H1 (cell line): ENCODE data around the gene EEF1AKMT3. TPM values are rescaled to one million over a fixed set of nuclear protein-coding genes. Genes with fewer than 3 reads are reported as not detected.

Source experiments
- CTCF ChIA-PET: fragments of 300-600 bp; sonication (Branson Sonifier 250); formaldehyde crosslinking; loops from one replicate; lab custom pipeline; 2021; ENCODE audit not compliant: partially characterized antibody; lab: Charles Lee
- POLR2A ChIA-PET: fragments of 300-600 bp; sonication (Branson Sonifier 250); formaldehyde crosslinking; loops from one replicate; lab custom pipeline; 2021; ENCODE audit warnings: inconsistent platforms; ENCODE audit not compliant: partially characterized antibody; lab: Charles Lee
- DNase-seq, 2 experiments: peaks; one replicate each; pipeline versions ENCODE4 v3.0.0 to v3.0.0-alpha.2; 2010 to 2022; ENCODE audit warnings: low spot score in 2 of 2, low read depth in 1 of 2, mixed read lengths in 1 of 2
- FAIRE-seq: peaks from 2 replicates; lab custom pipeline; 2011; peaks lifted over from hg19 to GRCh38; lab: Jason Lieb, UNC
- H2AFZ ChIP-seq: 2 replicates; pipeline ENCODE4 v1.8.1; 2012; ENCODE audit warnings: low read length, inconsistent platforms
- H2AK5ac ChIP-seq: 2 replicates; pipeline ENCODE4 v1.6.1; 2013; ENCODE audit warnings: low read depth, low read length
- H2BK120ac ChIP-seq: replicated peaks from 2 replicates; pipeline ENCODE3; 2013; ENCODE audit warnings: low read depth, low read length, inconsistent platforms
- H2BK12ac ChIP-seq: 2 replicates; pipeline ENCODE4 v1.6.1; 2013; ENCODE audit warnings: low read depth, low read length
- H2BK15ac ChIP-seq: 2 replicates; pipeline ENCODE4 v1.6.1; 2013; ENCODE audit warnings: low read length
- H2BK20ac ChIP-seq: 2 replicates; pipeline ENCODE4 v1.6.1; 2013; ENCODE audit warnings: low read length
- H2BK5ac ChIP-seq: 2 replicates; pipeline ENCODE4 v1.6.1; 2013; ENCODE audit warnings: low read depth, low read length
- H3K14ac ChIP-seq: 2 replicates; pipeline ENCODE4 v1.6.1; 2013; ENCODE audit warnings: inconsistent platforms; ENCODE audit not compliant: insufficient read length
- H3K18ac ChIP-seq: 2 replicates; pipeline ENCODE4 v1.6.1; 2013; ENCODE audit warnings: low read length; ENCODE audit errors: extremely low read depth
- H3K23ac ChIP-seq: 2 replicates; pipeline ENCODE4 v1.6.1; 2013; ENCODE audit warnings: inconsistent platforms; ENCODE audit not compliant: insufficient read length
- H3K23me2 ChIP-seq: 2 replicates; pipeline ENCODE4 v1.6.1; 2013; ENCODE audit warnings: low read depth, low read length
- H3K27ac ChIP-seq: 2 replicates; pipeline ENCODE4 v1.6.1; 2011; ENCODE audit warnings: low read depth, low read length, inconsistent platforms
- H3K27me3 ChIP-seq, 4 experiments: replicated peaks in 1 of 4; 1 replicate in 1 of 4; 2 replicates in 3 of 4; pipeline versions ENCODE4 v1.6.1 to v1.8.1; 2011 to 2013; ENCODE audit warnings: low read length in 3 of 4, mild to moderate bottlenecking in 3 of 4, inconsistent platforms in 2 of 4, mixed read lengths in 2 of 4, moderate library complexity in 1 of 4; ENCODE audit not compliant: control insufficient read depth in 3 of 4, insufficient read depth in 3 of 4; ENCODE audit errors: extremely low read depth in 1 of 4
- H3K36me3 ChIP-seq, 4 experiments: 2 replicates each; pipeline versions ENCODE4 v1.6.1 to v1.8.1; 2011 to 2013; ENCODE audit warnings: mild to moderate bottlenecking in 4 of 4, low read length in 3 of 4, moderate library complexity in 2 of 4, control low read depth in 1 of 4, inconsistent platforms in 1 of 4; ENCODE audit not compliant: insufficient read depth in 4 of 4, control insufficient read depth in 2 of 4
- H3K4ac ChIP-seq: replicated peaks from 2 replicates; pipeline ENCODE3; 2013; ENCODE audit warnings: low read length, low read depth, mixed read lengths, inconsistent platforms; ENCODE audit not compliant: insufficient read length
- H3K4me1 ChIP-seq, 4 experiments: replicated peaks in 1 of 4; 1 replicate in 1 of 4; 2 replicates in 3 of 4; pipeline versions ENCODE4 v1.6.1 to v1.8.1; 2011 to 2013; ENCODE audit warnings: low read length in 3 of 4, inconsistent platforms in 2 of 4, mixed read lengths in 1 of 4; ENCODE audit not compliant: insufficient read depth in 4 of 4, control insufficient read depth in 3 of 4
- H3K4me2 ChIP-seq, 2 experiments: 2 replicates each; pipeline versions ENCODE4 v1.6.1 to v1.8.1; 2011 to 2013; ENCODE audit warnings: low read depth in 2 of 2, low read length in 2 of 2, control low read depth in 1 of 2, inconsistent platforms in 1 of 2, mild to moderate bottlenecking in 1 of 2; ENCODE audit not compliant: insufficient read depth in 1 of 2
- H3K4me3 ChIP-seq, 4 experiments: fragments of 200-600, 300-600 bp in 1 of 4; sonication (generic), shearing (Covaris generic), sonication (Bioruptor Twin) in 1 of 4; 2 replicates each; pipeline versions ENCODE4 v1.5.1 to v1.8.1; 2011 to 2016; ENCODE audit warnings: low read length in 4 of 4, low read depth in 3 of 4, control low read depth in 2 of 4, inconsistent platforms in 2 of 4, mild to moderate bottlenecking in 2 of 4, mixed read lengths in 1 of 4, moderate library complexity in 1 of 4; ENCODE audit not compliant: insufficient read depth in 2 of 4; ENCODE audit errors: extremely low read depth in 1 of 4
- H3K56ac ChIP-seq: replicated peaks from 2 replicates; pipeline ENCODE3; 2013; ENCODE audit warnings: low read depth, mild to moderate bottlenecking, mixed read lengths, low read length, inconsistent platforms; ENCODE audit not compliant: insufficient read length
- H3K79me1 ChIP-seq: 2 replicates; pipeline ENCODE4 v1.6.1; 2013; ENCODE audit warnings: low read depth, low read length, control low read depth
- H3K79me2 ChIP-seq, 2 experiments: 2 replicates each; pipeline versions ENCODE4 v1.6.1 to v1.8.1; 2012 to 2013; ENCODE audit warnings: low read length in 2 of 2, mild to moderate bottlenecking in 2 of 2, inconsistent platforms in 1 of 2; ENCODE audit not compliant: insufficient read depth in 2 of 2, control insufficient read depth in 1 of 2
- H3K9ac ChIP-seq, 4 experiments: replicated peaks in 1 of 4; 1 replicate in 1 of 4; 2 replicates in 3 of 4; pipeline versions ENCODE4 v1.6.1 to v1.8.1; 2011 to 2013; ENCODE audit warnings: low read depth in 3 of 4, low read length in 3 of 4, control low read depth in 2 of 4, mild to moderate bottlenecking in 2 of 4, moderate library complexity in 2 of 4, inconsistent platforms in 1 of 4; ENCODE audit errors: extremely low read depth in 1 of 4
- H3K9me3 ChIP-seq, 2 experiments: 2 replicates each; pipeline versions ENCODE4 v1.6.1 to v1.8.1; 2012 to 2013; ENCODE audit warnings: mild to moderate bottlenecking in 2 of 2, moderate library complexity in 2 of 2, control low read depth in 1 of 2, inconsistent platforms in 1 of 2, low read depth in 1 of 2, low read length in 1 of 2, mixed read lengths in 1 of 2; ENCODE audit not compliant: insufficient read depth in 2 of 2
- H4K20me1 ChIP-seq, 2 experiments: replicated peaks in 1 of 2; 2 replicates each; pipeline versions ENCODE3 to v1.8.1; 2011 to 2013; ENCODE audit warnings: inconsistent platforms in 2 of 2, low read length in 2 of 2, mild to moderate bottlenecking in 1 of 2; ENCODE audit not compliant: insufficient read depth in 2 of 2, control insufficient read depth in 1 of 2
- H4K5ac ChIP-seq: 2 replicates; pipeline ENCODE4 v1.6.1; 2013; ENCODE audit warnings: low read length, low read depth, mixed read lengths, inconsistent platforms; ENCODE audit not compliant: insufficient read length
- H4K8ac ChIP-seq: 2 replicates; pipeline ENCODE4 v1.8.0; 2013; ENCODE audit warnings: mild to moderate bottlenecking, moderate library complexity, low read length, inconsistent platforms; ENCODE audit not compliant: insufficient read depth; ENCODE audit errors: extremely low read depth
- H4K91ac ChIP-seq: replicated peaks from 2 replicates; pipeline ENCODE3; 2013; ENCODE audit warnings: low read length, mixed read lengths, inconsistent platforms; ENCODE audit not compliant: insufficient read length
- CREB1 ChIP-seq: IDR thresholded peaks from 2 replicates; pipeline ENCODE4 v1.6.1; 2012; ENCODE audit warnings: inconsistent platforms
- CTCF ChIP-seq, 3 experiments: IDR thresholded peaks; 1 replicate in 2 of 3; 2 replicates in 1 of 3; pipeline versions ENCODE4 v1.5.1 to v1.6.1; 2011; ENCODE audit warnings: low read length in 3 of 3, mild to moderate bottlenecking in 3 of 3, inconsistent platforms in 2 of 3, low read depth in 1 of 3, moderate library complexity in 1 of 3; ENCODE audit not compliant: insufficient read depth in 1 of 3; ENCODE audit errors: control extremely low read depth in 1 of 3
- POLR2AphosphoS5 ChIP-seq: IDR thresholded peaks from 2 replicates; pipeline ENCODE4 v1.6.1; 2011; ENCODE audit warnings: low read depth, low read length
- RBBP5 ChIP-seq: IDR thresholded peaks from 2 replicates; pipeline ENCODE4 v1.7.1; 2012; ENCODE audit warnings: low read depth, mild to moderate bottlenecking, inconsistent platforms, low read length, moderate library complexity, borderline replicate concordance
- TAF7 ChIP-seq: optimal IDR thresholded peaks from 2 replicates; pipeline ENCODE3; 2011; ENCODE audit warnings: low read depth, mild to moderate bottlenecking, inconsistent platforms, low read length, moderate library complexity, borderline replicate concordance
- TEAD4 ChIP-seq: IDR thresholded peaks from 2 replicates; pipeline ENCODE4 v1.6.1; 2012; ENCODE audit warnings: low read depth, low read length, inconsistent platforms, mixed read lengths
- WGBS, 2 experiments: shearing (Covaris generic) in 1 of 2; methylation state at CpG; one replicate each; pipeline versions ENCODE4 v1.1.6 to v1.1.7; 2013 to 2015; ENCODE audit warnings: low lambda C conversion rate in 2 of 2, mixed read lengths in 2 of 2, inconsistent platforms in 1 of 2, low coverage in 1 of 2, missing lambda C conversion rate in 1 of 2; ENCODE audit not compliant: insufficient replicate concordance in 2 of 2, insufficient coverage in 1 of 2, insufficient read length in 1 of 2; ENCODE audit errors: extremely low coverage in 1 of 2, missing lambda C conversion rate in 1 of 2; 5-methylcytosine and 5-hydroxymethylcytosine counted together
- polyA plus RNA-seq, 7 experiments: library from polyadenylated mRNA; depleted of rRNA in 3 of 7; stranded (reverse) in 5 of 7; unstranded in 2 of 7; fragments of >200 nt in 5 of 7; fragments of 200-250 nt in 2 of 7; gene quantifications; 1 replicate in 5 of 7; 2 replicates in 1 of 7; 4 replicates in 1 of 7; pipeline versions ENCODE4 v1.2.1 to v1.2.3, GENCODE V29; 2011 to 2013; ENCODE audit warnings: missing spikeins in 2 of 7, mixed read lengths in 2 of 7
- total RNA-seq: library from RNA; stranded (reverse); fragmentation: NEBNext Ultra II Directional; extraction: Animal tissue kit (Norgen Biotek cat#: 25700); gene quantifications from 2 replicates; pipeline ENCODE4 v1.2.1, GENCODE V29; 2021

The EEF1AKMT3 gene
- total and polyA plus RNA-seq, 2 of the 8 experiments (the other 6 are each of a cell fraction or from before 2014, with no cell fraction given): 3.1 to 4.4 TPM

GRCh38 chr12:57806677-57807076 lies 34.3 kb downstream of the EEF1AKMT3 start:
- ChIA-PET CTCF (interaction anchor here (0.7 to 1.7 kb wide), 7 partner anchors 8 to 99 kb away, joined by 3 to 7 read pairs (median 3); partner anchors contain the start of gene AVIL), POLR2A (interaction anchor here (0.6 to 1.6 kb wide), 8 partner anchors 9 to 102 kb away, joined by 3 to 6 read pairs (median 4); partner anchors contain the start of gene AVIL)
- Histone ChIP-seq H3K79me2 (no peaks in the 10 kb centered on the region), H3K18ac (no peak overlapping the region), H3K4me2 (no peak overlapping the region), H3K23me2 (no peaks in the 10 kb centered on the region), H3K27me3 (no peaks in the 10 kb centered on the region), H3K4me3 (no peak overlapping the region), H3K27ac (no peak overlapping the region), H3K14ac (no peak overlapping the region), H4K5ac (no peak overlapping the region), H4K91ac (no peak overlapping the region), H4K8ac (no peak overlapping the region), H2BK12ac (no peak overlapping the region), H3K79me1 (no peaks in the 10 kb centered on the region), H3K56ac (no peak overlapping the region), H2BK5ac (no peak overlapping the region), H4K20me1 (no peaks in the 10 kb centered on the region), H2AK5ac (no peak overlapping the region), H3K36me3 (peaks cover 0 to 3% (median 0%) of the 10 kb centered on the region in 4 experiments; a peak in 3 of 8 replicates), H2BK120ac (no peak overlapping the region), H2AFZ (no peak overlapping the region), H2BK20ac (no peak overlapping the region), H3K23ac (no peak overlapping the region), H3K9ac (no peak overlapping the region), H3K9me3 (no peaks in the 10 kb centered on the region), H3K4ac (no peak overlapping the region), H3K4me1 (peaks cover 0 to 2% (median under 1%) of the 10 kb centered on the region in 4 experiments; a peak in 1 of 7 replicates), H2BK15ac (no peak overlapping the region)
- DNase-seq (no peak), FAIRE-seq (no peak)
- no peak for TF ChIP-seq POLR2AphosphoS5
- TF ChIP-seq CREB1: no peak
- TF ChIP-seq TAF7: no peak
- no peak for TF ChIP-seq RBBP5
- TF ChIP-seq CTCF (IDR thresholded peaks at IDR 0.05; ENCODE audit: control extremely low read depth in 1 of 3, insufficient read depth in 1 of 3, low read depth in 1 of 3, low read length in 3 of 3): no peak
- TF ChIP-seq TEAD4: no peak
- WGBS, 2 experiments: 94% methylated on average over 3 of the region's 3 CpGs; no CpG with 5 or more reads in 1 of the 2 experiments
